Mesendoderm (in vitro differentiated cells): ENCODE data around the gene GALNT17.
"Not testable (repeated sequence)": the region's sequence is repeated elsewhere in the genome, so short reads cannot be mapped to it uniquely, and the experiment has no call there.

Source experiments
- DNase-seq: peaks from one replicate; pipeline ENCODE4 v3.0.0; 2013
- H2AK5ac ChIP-seq: 2 replicates; pipeline ENCODE4 v1.6.1; 2013; ENCODE audit warnings: low read length, inconsistent platforms
- H2BK120ac ChIP-seq: 2 replicates; pipeline ENCODE4 v1.6.1; 2013; ENCODE audit warnings: low read depth, mild to moderate bottlenecking, low read length, moderate library complexity, mixed read lengths
- H2BK15ac ChIP-seq: replicated peaks from 2 replicates; pipeline ENCODE4 v1.6.1; 2013; ENCODE audit warnings: low read depth, mild to moderate bottlenecking, moderate library complexity
- H2BK5ac ChIP-seq: 2 replicates; pipeline ENCODE4 v1.6.1; 2013; ENCODE audit warnings: low read length, inconsistent platforms
- H3K18ac ChIP-seq: 2 replicates; pipeline ENCODE4 v1.6.1; 2013; ENCODE audit warnings: mild to moderate bottlenecking, low read length, mixed read lengths
- H3K23ac ChIP-seq: one replicate; pipeline ENCODE4 v1.6.1; 2013; ENCODE audit warnings: low read length
- H3K27ac ChIP-seq: 2 replicates; pipeline ENCODE4 v1.5.1; 2013; ENCODE audit warnings: low read depth, mild to moderate bottlenecking, inconsistent platforms, low read length, moderate library complexity
- H3K27me3 ChIP-seq: 2 replicates; pipeline ENCODE4 v1.6.1; 2013; ENCODE audit warnings: low read length, control low read depth, mild to moderate bottlenecking, inconsistent platforms; ENCODE audit not compliant: insufficient read depth, poor library complexity
- H3K36me3 ChIP-seq: 2 replicates; pipeline ENCODE4 v1.6.1; 2013; ENCODE audit warnings: low read length, inconsistent platforms; ENCODE audit not compliant: control insufficient read depth, insufficient read depth
- H3K4ac ChIP-seq: one replicate; pipeline ENCODE4 v1.6.1; 2013; ENCODE audit warnings: low read depth, mild to moderate bottlenecking, low read length, moderate library complexity
- H3K4me1 ChIP-seq: 2 replicates; pipeline ENCODE4 v1.6.1; 2013; ENCODE audit warnings: low read depth, low read length, inconsistent platforms; ENCODE audit not compliant: control insufficient read depth
- H3K4me2 ChIP-seq: 2 replicates; pipeline ENCODE4 v1.6.1; 2013; ENCODE audit warnings: low read length
- H3K4me3 ChIP-seq: 2 replicates; pipeline ENCODE4 v1.5.1; 2013; ENCODE audit warnings: mild to moderate bottlenecking, low read length
- H3K56ac ChIP-seq: one replicate; pipeline ENCODE4 v1.6.1; 2013; ENCODE audit warnings: low read length
- H3K79me1 ChIP-seq: 2 replicates; pipeline ENCODE4 v1.6.1; 2013; ENCODE audit warnings: low read length, inconsistent platforms
- H3K79me2 ChIP-seq: 2 replicates; pipeline ENCODE4 v1.6.1; 2013; ENCODE audit warnings: mild to moderate bottlenecking, low read length; ENCODE audit not compliant: control insufficient read depth, insufficient read depth
- H3K9ac ChIP-seq: 2 replicates; pipeline ENCODE4 v1.6.1; 2013; ENCODE audit warnings: low read length, inconsistent platforms
- H4K5ac ChIP-seq: one replicate; pipeline ENCODE4 v1.6.1; 2013; ENCODE audit warnings: low read length
- H4K8ac ChIP-seq: one replicate; pipeline ENCODE4 v1.6.1; 2013; ENCODE audit warnings: low read depth, mild to moderate bottlenecking, control low read depth, low read length, moderate library complexity
- WGBS: extraction: QIAGEN DNeasy Blood & Tissue Kit; methylation state at CpG from one replicate; pipeline ENCODE4 v1.1.7; 2013; ENCODE audit warnings: low lambda C conversion rate, missing lambda C conversion rate; ENCODE audit not compliant: insufficient coverage; ENCODE audit errors: extremely low coverage; 5-methylcytosine and 5-hydroxymethylcytosine counted together

The GALNT17 gene

GRCh38 chr7:71733107-71733870, 601.3 kb downstream of the GALNT17 start:
- H2BK5ac ChIP-seq = peak overlapping the region; percentile 69
- no peak overlapping the region for H4K5ac ChIP-seq
- H3K4me1 ChIP-seq = no peaks in the 10 kb centered on the region
- H4K8ac ChIP-seq = no peak overlapping the region
- no peaks in the 10 kb centered on the region for H3K27me3 ChIP-seq
- no peaks in the 10 kb centered on the region for H3K79me1 ChIP-seq
- peak overlapping the region; percentile 75 for H3K56ac ChIP-seq
- peak overlapping the region; percentile 45 for H3K4me2 ChIP-seq
- no peaks in the 10 kb centered on the region for H3K79me2 ChIP-seq
- no peaks in the 10 kb centered on the region for H3K36me3 ChIP-seq
- H3K9ac ChIP-seq = no peak overlapping the region
- WGBS = no CpG with 5 or more reads among the region's 29 CpGs
- H3K4ac ChIP-seq = no peak overlapping the region
- H2BK15ac ChIP-seq = no peak overlapping the region
- H2BK120ac ChIP-seq = no peak overlapping the region
- no peak overlapping the region for H3K23ac ChIP-seq
- DNase-seq = peak; percentile 92
- H3K4me3 ChIP-seq = no peak overlapping the region
- H3K27ac ChIP-seq = no peak overlapping the region
- H3K18ac ChIP-seq = no peak overlapping the region
- no peak overlapping the region for H2AK5ac ChIP-seq

- H3K79me1 ChIP-seq = no peaks in the 10 kb centered on the region
- no peak overlapping the region for H3K4ac ChIP-seq
- no peaks in the 10 kb centered on the region for H3K79me2 ChIP-seq
- H3K56ac ChIP-seq = no peak overlapping the region
- H3K27ac ChIP-seq = no peak overlapping the region
- H3K18ac ChIP-seq = no peak overlapping the region
- no peaks in the 10 kb centered on the region for H3K36me3 ChIP-seq
- no peaks in the 10 kb centered on the region for H3K27me3 ChIP-seq
- H2BK15ac ChIP-seq = no peak overlapping the region
- no peak overlapping the region for H2BK120ac ChIP-seq
- WGBS = no CpG with 5 or more reads among the region's 7 CpGs
- H4K5ac ChIP-seq = no peak overlapping the region
- DNase-seq = peak; percentile 90
- H2BK5ac ChIP-seq = no peak overlapping the region
- H2AK5ac ChIP-seq = no peak overlapping the region
- H3K4me1 ChIP-seq = no peaks in the 10 kb centered on the region
- no peak overlapping the region for H3K4me3 ChIP-seq
- no peak overlapping the region for H4K8ac ChIP-seq
- H3K9ac ChIP-seq = no peak overlapping the region
- no peak overlapping the region for H3K23ac ChIP-seq
- no peak overlapping the region for H3K4me2 ChIP-seq
These were observed 604.1 kb downstream of the GALNT17 start for GRCh38 chr7:71735961-71736556.

DNA sequence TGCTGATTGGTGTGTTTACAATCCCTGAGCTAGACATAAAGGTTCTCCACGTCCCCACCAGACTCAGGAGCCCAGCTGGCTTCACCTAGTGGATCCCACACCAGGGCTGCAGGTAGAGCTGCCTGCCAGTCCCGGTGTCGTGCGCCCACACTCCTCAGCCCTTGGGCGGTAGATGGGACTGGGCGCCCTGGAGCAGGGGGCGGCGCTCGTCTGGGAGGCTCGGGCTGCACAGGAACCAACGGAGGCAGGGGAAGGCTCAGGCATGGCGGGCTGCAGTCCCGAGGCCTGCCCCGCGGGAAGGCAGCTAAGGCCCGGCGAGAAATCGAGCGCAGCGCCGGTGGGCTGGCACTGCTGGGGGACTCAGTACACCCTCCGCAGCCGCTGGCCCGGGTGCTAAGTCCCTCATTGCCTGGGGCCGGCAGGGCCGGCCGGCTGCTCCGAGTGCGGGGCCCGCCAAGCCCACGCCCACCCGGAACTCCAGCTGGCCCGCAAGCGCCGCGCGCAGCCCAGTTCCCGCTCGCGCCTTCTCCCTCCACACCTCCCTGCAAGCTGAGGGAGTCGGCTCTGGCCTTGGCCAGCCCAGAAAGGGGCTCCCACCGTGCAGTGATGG, 606.1 kb downstream of the GALNT17 start:
- not testable (repeated sequence) for H3K27me3 ChIP-seq, H3K4me2 ChIP-seq, H2BK120ac ChIP-seq, H4K8ac ChIP-seq, H3K9ac ChIP-seq, H3K79me2 ChIP-seq, H3K56ac ChIP-seq, H2BK15ac ChIP-seq, H3K4me3 ChIP-seq, H3K18ac ChIP-seq, H3K4me1 ChIP-seq, H2AK5ac ChIP-seq, H2BK5ac ChIP-seq, H3K36me3 ChIP-seq, DNase-seq, H3K27ac ChIP-seq, H3K79me1 ChIP-seq, H3K23ac ChIP-seq, H3K4ac ChIP-seq, H4K5ac ChIP-seq
- no CpG with 5 or more reads among the region's 42 CpGs for WGBS

- Histone ChIP-seq H2AK5ac (no peak overlapping the region), H4K8ac (no peak overlapping the region), H3K27ac (no peak overlapping the region), H3K56ac (no peak overlapping the region), H3K9ac (no peak overlapping the region), H3K27me3 (no peaks in the 10 kb centered on the region), H3K36me3 (no peaks in the 10 kb centered on the region), H3K23ac (no peak overlapping the region), H3K4ac (no peak overlapping the region), H4K5ac (no peak overlapping the region), H2BK120ac (no peak overlapping the region), H3K4me3 (no peak overlapping the region), H3K18ac (no peak overlapping the region), H3K79me2 (no peaks in the 10 kb centered on the region), H2BK5ac (no peak overlapping the region), H3K4me2 (no peak overlapping the region), H2BK15ac (no peak overlapping the region), H3K4me1 (no peaks in the 10 kb centered on the region), H3K79me1 (no peaks in the 10 kb centered on the region)
- WGBS = 100% methylated on average over 1 of the region's 10 CpGs
- DNase-seq = no peak
These were observed 607.7 kb downstream of the GALNT17 start for GRCh38 chr7:71739520-71740173.

GRCh38 chr7:71740174-71740560, 608.2 kb downstream of the GALNT17 start:
- no peaks in the 10 kb centered on the region for H3K4me1 ChIP-seq
- H3K18ac ChIP-seq = no peak overlapping the region
- no peak overlapping the region for H2BK15ac ChIP-seq
- no peak overlapping the region for H2BK120ac ChIP-seq
- H3K56ac ChIP-seq = no peak overlapping the region
- no peak overlapping the region for H3K4me2 ChIP-seq
- no peak for DNase-seq
- no peaks in the 10 kb centered on the region for H3K79me1 ChIP-seq
- no peak overlapping the region for H2BK5ac ChIP-seq
- no peak overlapping the region for H3K4me3 ChIP-seq
- H3K36me3 ChIP-seq = no peaks in the 10 kb centered on the region
- no peak overlapping the region for H3K23ac ChIP-seq
- no peak overlapping the region for H3K4ac ChIP-seq
- whole genome bisulfite sequencing = no CpG with 5 or more reads among the region's 5 CpGs
- no peak overlapping the region for H4K8ac ChIP-seq
- H3K27ac ChIP-seq = no peak overlapping the region
- no peak overlapping the region for H4K5ac ChIP-seq
- H3K9ac ChIP-seq = no peak overlapping the region
- no peak overlapping the region for H2AK5ac ChIP-seq
- no peaks in the 10 kb centered on the region for H3K27me3 ChIP-seq
- no peaks in the 10 kb centered on the region for H3K79me2 ChIP-seq
